ENCODE measurements around the gene SH2D3A.

Gene SH2D3A

DNA sequence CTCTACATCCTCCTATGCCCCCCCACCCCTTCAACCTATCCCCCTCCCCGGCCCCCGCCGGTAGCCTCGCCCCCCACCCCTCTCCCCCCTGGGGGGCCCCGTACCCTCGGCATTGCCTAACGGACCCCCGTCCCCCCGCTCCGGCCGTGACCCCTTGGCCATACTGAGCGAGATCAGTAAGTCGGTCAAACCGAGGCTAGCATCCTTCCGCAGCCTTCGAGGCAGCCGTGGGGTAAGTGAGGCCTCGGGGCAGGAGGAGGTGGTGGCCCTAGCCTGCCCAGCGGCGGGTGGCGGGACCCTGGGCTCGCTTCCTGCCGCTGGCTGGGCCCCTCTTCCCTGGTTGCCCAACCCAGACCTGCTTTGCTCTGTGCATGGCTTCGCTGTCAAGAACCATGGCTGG is 21.3 kb downstream of the SH2D3A start:
- H3K4me3 ChIP-seq (ENCODE audit: low read depth, low read length), result no peak overlapping the region
- no peak for TF ChIP-seq SP2 (tag by site-specific recombination; IDR thresholded peaks at IDR 0.05)
- TF ChIP-seq ZNF274 (IDR thresholded peaks at IDR 0.05; ENCODE audit: low read length), result no peak
- TF ChIP-seq ZNF274 (tag by site-specific recombination; IDR thresholded peaks at IDR 0.05; ENCODE audit: borderline replicate concordance), result no peak
- no peak for TF ChIP-seq SP7 (tag by site-specific recombination; IDR thresholded peaks at IDR 0.05)
- no peak for TF ChIP-seq ZNF571 (tag by site-specific recombination; IDR thresholded peaks at IDR 0.05)
- TF ChIP-seq ZNF112 (tag by site-specific recombination; IDR thresholded peaks at IDR 0.05), result no peak
- TF ChIP-seq ZBTB20 (tag by site-specific recombination; IDR thresholded peaks at IDR 0.05), result no peak
- TF ChIP-seq ZNF362 (tag by site-specific recombination; IDR thresholded peaks at IDR 0.05), result no peak
- no peak for TF ChIP-seq GFI1B (tag by site-specific recombination; IDR thresholded peaks at IDR 0.05)
- no peak for TF ChIP-seq ZFP37 (tag by site-specific recombination; IDR thresholded peaks at IDR 0.05)
- peaks cover 25% of the 10 kb centered on the region for H3K4me1 ChIP-seq (ENCODE audit: control insufficient read depth, insufficient read depth, low read length)
- ChIA-PET CTCF (no interaction called here), POLR2A (interaction anchor here (0.6 kb wide), 1 partner anchor 18 kb away, joined by 5 read pairs; no protein-coding TSS in a partner anchor)
- H3K9me3 ChIP-seq (ENCODE audit: control insufficient read depth, insufficient read depth, low read depth, low read length), result no peaks in the 10 kb centered on the region
- no peak overlapping the region for H3K27ac ChIP-seq (ENCODE audit: extremely low read depth, low read depth, low read length)
- peaks cover 43 to 65% of the 10 kb centered on the region in 2 experiments for H3K36me3 ChIP-seq (ENCODE audit: control insufficient read depth in 2 of 2, insufficient read depth in 1 of 2, low read length in 2 of 2)

DNA sequence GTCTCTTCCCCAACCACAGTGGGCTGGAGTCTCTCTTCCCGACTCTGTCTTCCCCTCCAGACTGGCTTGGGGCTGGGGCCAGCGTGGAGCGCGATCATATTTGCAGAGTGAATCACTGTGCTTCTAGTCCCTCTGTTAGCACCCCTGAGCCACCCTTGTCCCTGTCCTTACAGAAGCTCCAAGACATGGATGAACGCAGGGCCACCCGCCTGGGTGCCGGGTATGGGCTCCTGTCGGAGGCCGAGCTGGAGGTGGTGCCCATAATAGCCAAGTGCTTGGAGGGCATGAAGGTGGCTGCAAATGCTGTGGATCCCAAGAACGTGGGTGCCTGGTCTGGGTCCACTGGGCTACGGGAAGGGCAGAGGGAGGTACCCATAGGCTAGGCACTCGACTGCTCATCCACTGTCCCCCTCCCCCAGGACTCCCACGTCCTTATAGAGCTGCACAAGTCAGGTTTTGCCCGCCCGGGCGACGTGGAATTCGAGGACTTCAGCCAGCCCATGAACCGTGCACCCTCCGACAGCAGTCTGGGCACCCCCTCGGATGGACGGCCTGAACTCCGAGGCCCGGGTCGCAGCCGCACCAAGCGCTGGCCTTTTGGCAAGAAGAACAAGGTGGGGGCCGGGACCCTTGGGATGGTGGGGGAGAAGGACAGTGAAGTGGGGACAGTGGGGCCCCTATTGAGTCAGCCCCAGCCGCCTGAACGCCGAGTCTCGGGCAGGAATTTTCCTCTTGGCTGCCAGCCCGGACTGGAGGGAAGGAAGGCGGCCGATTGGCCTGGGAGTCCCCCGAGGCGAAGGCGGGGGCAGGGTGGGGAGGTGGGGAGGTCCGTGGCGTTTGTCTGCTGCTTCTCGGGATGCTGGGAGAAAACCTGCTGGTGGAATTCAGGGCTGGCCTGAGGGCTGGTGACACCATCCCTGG is 22.6 kb downstream of the SH2D3A start:
- POLR2A ChIA-PET, result interaction anchor here (0.8 to 2.4 kb wide), 2 partner anchors 22 to 119 kb away, joined by 3 to 11 read pairs; partner anchors contain the start of gene SH2D3A
- Histone ChIP-seq H3K4me1 (ENCODE audit: control insufficient read depth, insufficient read depth, low read length) (peaks cover 25% of the 10 kb centered on the region), H3K4me3 (ENCODE audit: low read depth, low read length) (0 out of 2 replicates have a peak overlapping the region, but pooled peaks have one; percentile 0), H3K27ac (ENCODE audit: extremely low read depth, low read depth, low read length) (peak overlapping the region; percentile 74), H3K36me3 (ENCODE audit: control insufficient read depth in 2 of 2, insufficient read depth in 1 of 2, low read length in 2 of 2) (peaks cover 38 to 55% of the 10 kb centered on the region in 2 experiments), H3K9me3 (ENCODE audit: control insufficient read depth, insufficient read depth, low read depth, low read length) (no peaks in the 10 kb centered on the region)
- CTCF ChIA-PET, result interaction anchor here (0.6 to 1.5 kb wide), 3 partner anchors 8 to 266 kb away, joined by 3 to 4 read pairs (median 3); no protein-coding TSS in a partner anchor
- peak; percentile 61; the same call in 1 of the 2 replicates for TF ChIP-seq EGR2 (tag by site-specific recombination; IDR thresholded peaks at IDR 0.05; ENCODE audit: low read depth)
- no peak for TF ChIP-seq SALL2 (tag by site-specific recombination; IDR thresholded peaks at IDR 0.05; ENCODE audit: borderline replicate concordance)
- TF ChIP-seq, protein P1, sequence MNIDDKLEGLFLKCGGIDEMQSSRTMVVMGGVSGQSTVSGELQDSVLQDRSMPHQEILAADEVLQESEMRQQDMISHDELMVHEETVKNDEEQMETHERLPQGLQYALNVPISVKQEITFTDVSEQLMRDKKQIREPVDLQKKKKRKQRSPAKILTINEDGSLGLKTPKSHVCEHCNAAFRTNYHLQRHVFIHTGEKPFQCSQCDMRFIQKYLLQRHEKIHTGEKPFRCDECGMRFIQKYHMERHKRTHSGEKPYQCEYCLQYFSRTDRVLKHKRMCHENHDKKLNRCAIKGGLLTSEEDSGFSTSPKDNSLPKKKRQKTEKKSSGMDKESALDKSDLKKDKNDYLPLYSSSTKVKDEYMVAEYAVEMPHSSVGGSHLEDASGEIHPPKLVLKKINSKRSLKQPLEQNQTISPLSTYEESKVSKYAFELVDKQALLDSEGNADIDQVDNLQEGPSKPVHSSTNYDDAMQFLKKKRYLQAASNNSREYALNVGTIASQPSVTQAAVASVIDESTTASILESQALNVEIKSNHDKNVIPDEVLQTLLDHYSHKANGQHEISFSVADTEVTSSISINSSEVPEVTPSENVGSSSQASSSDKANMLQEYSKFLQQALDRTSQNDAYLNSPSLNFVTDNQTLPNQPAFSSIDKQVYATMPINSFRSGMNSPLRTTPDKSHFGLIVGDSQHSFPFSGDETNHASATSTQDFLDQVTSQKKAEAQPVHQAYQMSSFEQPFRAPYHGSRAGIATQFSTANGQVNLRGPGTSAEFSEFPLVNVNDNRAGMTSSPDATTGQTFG (tag by site-specific recombination; IDR thresholded peaks at IDR 0.05; ENCODE audit: borderline replicate concordance), result no peak
- TF ChIP-seq ZNF610 (tag by site-specific recombination; IDR thresholded peaks at IDR 0.05; ENCODE audit: borderline replicate concordance), result no peak
- TF ChIP-seq ZNF596 (tag by site-specific recombination; IDR thresholded peaks at IDR 0.05), result no peak
- TF ChIP-seq ZNF843 (tag by site-specific recombination; IDR thresholded peaks at IDR 0.05), result no peak
- no peak for TF ChIP-seq ZNF311 (tag by site-specific recombination; IDR thresholded peaks at IDR 0.05; ENCODE audit: borderline replicate concordance)
- TF ChIP-seq ELK4 (IDR thresholded peaks at IDR 0.05; ENCODE audit: borderline replicate concordance, low read depth, low read length), result no peak
- TF ChIP-seq ZNF626 (tag by site-specific recombination; IDR thresholded peaks at IDR 0.05), result no peak
- TF ChIP-seq SCRT1 (tag by site-specific recombination; IDR thresholded peaks at IDR 0.05; ENCODE audit: borderline replicate concordance), result no peak
- peak; percentile 82 for TF ChIP-seq ZBTB8A (tag by site-specific recombination; IDR thresholded peaks at IDR 0.05)
- no peak for TF ChIP-seq ZNF132 (tag by site-specific recombination; IDR thresholded peaks at IDR 0.05; ENCODE audit: borderline replicate concordance)
- TF ChIP-seq ZNF549 (tag by site-specific recombination; IDR thresholded peaks at IDR 0.05), result no peak
- TF ChIP-seq ZNF548 (tag by site-specific recombination; IDR thresholded peaks at IDR 0.05), result no peak
- TF ChIP-seq, protein P2, sequence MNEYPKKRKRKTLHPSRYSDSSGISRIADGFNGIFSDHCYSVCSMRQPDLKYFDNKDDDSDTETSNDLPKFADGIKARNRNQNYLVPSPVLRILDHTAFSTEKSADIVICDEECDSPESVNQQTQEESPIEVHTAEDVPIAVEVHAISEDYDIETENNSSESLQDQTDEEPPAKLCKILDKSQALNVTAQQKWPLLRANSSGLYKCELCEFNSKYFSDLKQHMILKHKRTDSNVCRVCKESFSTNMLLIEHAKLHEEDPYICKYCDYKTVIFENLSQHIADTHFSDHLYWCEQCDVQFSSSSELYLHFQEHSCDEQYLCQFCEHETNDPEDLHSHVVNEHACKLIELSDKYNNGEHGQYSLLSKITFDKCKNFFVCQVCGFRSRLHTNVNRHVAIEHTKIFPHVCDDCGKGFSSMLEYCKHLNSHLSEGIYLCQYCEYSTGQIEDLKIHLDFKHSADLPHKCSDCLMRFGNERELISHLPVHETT (tag by site-specific recombination; IDR thresholded peaks at IDR 0.05), result no peak; the same call in 1 of the 2 replicates
- no peak for TF ChIP-seq ZNF561 (tag by site-specific recombination; IDR thresholded peaks at IDR 0.05; ENCODE audit: borderline replicate concordance)
- TF ChIP-seq ZNF510 (tag by site-specific recombination; IDR thresholded peaks at IDR 0.05; ENCODE audit: insufficient replicate concordance), result no peak

All from HEK293 (cell line).